ENCODE data around the gene MOV10L1.
A peak's percentile ranks its signal among the peaks of the same experiment; 100 is the strongest.

MOV10L1 gene

GRCh38 chr22:50205781-50206569 lies 116.2 kb downstream of the MOV10L1 start:
- no peak for DNase-seq

DNA sequence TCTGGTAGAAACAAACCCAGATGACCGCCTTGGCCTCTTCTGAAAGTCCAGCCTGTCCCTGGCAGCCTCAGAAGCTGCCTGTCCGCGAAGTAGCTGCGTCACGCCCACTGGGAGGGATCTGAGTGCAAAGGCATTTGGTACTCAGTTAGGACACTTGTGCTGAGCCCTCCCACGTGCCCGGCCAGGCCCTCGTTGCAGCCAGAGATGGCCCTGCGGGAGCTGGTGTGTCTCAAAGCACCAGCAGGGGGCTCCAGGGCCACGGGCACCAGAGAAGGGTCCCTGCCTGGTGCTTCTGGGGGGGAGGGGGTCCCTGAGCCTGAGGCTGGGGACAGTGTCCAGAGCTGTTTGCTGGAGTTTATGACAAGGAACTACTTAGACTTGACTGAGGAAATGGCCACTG lies 116.8 kb downstream of the MOV10L1 start:
- no peak for DNase-seq

DNA sequence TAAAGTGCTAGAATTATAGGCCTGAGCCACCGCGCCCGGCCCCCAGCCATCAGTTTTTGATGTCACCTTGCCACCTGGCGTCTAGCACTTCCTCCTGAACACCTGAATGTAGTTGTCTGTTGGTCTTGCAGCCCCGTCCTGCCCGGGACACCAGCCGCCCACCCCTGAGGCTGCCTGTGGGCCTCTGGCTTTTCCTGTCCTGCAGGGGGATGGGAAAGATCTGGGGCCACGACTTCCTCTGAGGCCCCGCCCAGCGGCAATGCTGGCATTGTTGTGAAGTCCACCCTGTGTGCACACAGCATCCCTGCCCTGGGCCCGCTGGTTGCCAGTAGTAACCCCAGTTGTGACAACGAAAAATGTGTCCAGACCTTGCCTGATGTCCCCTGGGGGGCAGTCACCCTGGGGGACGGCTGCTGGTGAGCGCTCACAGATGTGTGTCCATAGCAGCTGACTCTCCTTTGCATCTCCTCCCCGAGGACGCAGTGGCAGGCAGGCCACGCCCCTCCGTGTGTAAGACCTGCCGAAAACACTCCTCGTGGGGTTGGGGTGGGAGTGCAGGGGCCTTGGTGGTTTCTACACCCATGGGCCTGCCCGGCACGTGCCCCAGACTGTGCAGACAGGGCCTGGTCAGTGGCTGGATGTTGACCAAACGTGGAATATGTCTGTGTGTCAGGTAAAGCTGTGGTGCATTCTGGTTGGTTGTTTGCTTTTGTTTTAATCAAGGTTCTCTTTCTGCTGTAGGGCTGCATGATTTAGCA lies 117.8 kb downstream of the MOV10L1 start:
- no peak for DNase-seq

- no peak for DNase-seq
These were observed 118.7 kb downstream of the MOV10L1 start for GRCh38 chr22:50208430-50208938.

GRCh38 chr22:50208939-50209892 lies 119.4 kb downstream of the MOV10L1 start:
- DNase-seq = no peak

- DNase-seq = peak; percentile 49
These were observed 120.1 kb downstream of the MOV10L1 start for GRCh38 chr22:50209893-50210292.

- no peak for DNase-seq
These were observed 120.8 kb downstream of the MOV10L1 start for GRCh38 chr22:50210378-50211139.

- peak; percentile 19 for DNase-seq
These were observed 121.3 kb downstream of the MOV10L1 start for GRCh38 chr22:50211147-50211546.
